Measurements from ENCODE around the gene TTC31. TPM values are rescaled to one million over a fixed set of nuclear protein-coding genes. Genes with fewer than 3 reads are reported as not detected.
"Not testable (repeated sequence)": the region's sequence is repeated elsewhere in the genome, so short reads cannot be mapped to it uniquely, and the experiment has no call there.

Gene TTC31
- total RNA-seq, 6 donors from 2014 or later: 18.2 to 127 (median 27.3) TPM

DNA sequence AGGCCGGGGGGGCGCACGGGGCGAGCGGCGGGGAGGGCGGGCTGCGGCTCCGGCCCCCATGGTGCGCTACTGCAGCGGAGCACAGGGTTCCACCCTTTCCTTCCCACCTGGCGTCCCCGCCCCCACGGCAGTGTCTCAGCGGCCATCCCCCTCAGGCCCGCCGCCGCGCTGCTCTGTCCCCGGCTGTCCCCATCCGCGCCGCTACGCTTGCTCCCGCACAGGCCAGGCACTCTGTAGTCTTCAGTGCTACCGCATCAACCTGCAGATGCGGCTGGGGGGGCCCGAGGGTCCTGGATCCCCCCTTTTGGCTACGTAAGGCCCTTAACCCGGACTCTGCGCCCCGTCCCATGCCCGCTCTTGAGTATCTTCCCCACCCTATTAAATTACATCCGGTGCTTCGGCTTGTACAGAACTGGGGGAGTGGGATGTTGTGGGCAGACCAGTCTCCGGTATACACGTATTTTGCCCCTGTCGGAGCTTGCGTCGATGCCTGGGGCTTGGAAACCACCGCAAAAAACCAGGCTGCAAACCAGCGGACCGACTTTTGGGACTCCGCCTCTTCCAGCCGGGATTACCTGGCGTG, 25.2 kb upstream of the TTC31 start:
- peak; percentile 43 to 58 for ATAC-seq (ENCODE audit: low FRiP score in 2 of 2)
- Histone ChIP-seq H3K27me3 (no peaks in the 10 kb centered on the region), H3K9me3 (no peaks in the 10 kb centered on the region), H3K4me3 (peak overlapping the region; percentile 66 to 87 (median 76)), H3K4me1 (peaks cover 32 to 50% (median 34%) of the 10 kb centered on the region in 4 donors), H3K27ac (peak overlapping the region; percentile 94 to 99 (median 98)), H3K36me3 (peaks cover 0 to 20% (median 11%) of the 10 kb centered on the region in 4 donors)
- peak in 3 of 4 donors; percentile 71 to 92 (median 92) for TF ChIP-seq POLR2A (IDR thresholded peaks at IDR 0.05)
- TF ChIP-seq, protein P1, sequence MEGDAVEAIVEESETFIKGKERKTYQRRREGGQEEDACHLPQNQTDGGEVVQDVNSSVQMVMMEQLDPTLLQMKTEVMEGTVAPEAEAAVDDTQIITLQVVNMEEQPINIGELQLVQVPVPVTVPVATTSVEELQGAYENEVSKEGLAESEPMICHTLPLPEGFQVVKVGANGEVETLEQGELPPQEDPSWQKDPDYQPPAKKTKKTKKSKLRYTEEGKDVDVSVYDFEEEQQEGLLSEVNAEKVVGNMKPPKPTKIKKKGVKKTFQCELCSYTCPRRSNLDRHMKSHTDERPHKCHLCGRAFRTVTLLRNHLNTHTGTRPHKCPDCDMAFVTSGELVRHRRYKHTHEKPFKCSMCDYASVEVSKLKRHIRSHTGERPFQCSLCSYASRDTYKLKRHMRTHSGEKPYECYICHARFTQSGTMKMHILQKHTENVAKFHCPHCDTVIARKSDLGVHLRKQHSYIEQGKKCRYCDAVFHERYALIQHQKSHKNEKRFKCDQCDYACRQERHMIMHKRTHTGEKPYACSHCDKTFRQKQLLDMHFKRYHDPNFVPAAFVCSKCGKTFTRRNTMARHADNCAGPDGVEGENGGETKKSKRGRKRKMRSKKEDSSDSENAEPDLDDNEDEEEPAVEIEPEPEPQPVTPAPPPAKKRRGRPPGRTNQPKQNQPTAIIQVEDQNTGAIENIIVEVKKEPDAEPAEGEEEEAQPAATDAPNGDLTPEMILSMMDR (IDR thresholded peaks at IDR 0.05): peak in 1 of 6 experiments; percentile 10
- TF ChIP-seq POLR2AphosphoS5 (IDR thresholded peaks at IDR 0.05): peak; percentile 81 to 89
- no peak for TF ChIP-seq EP300 (IDR thresholded peaks at IDR 0.05)
- 0 to 1% methylated on average over 16 to 32 of the region's 46 CpGs for WGBS, 2 donors
- peak; percentile 77 to 93 for DNase-seq

GRCh38 chr2:74458132-74458937, 24.5 kb upstream of the TTC31 start, which contains the start of gene WBP1:
TSS of gene WBP1 (plus strand) at chr2:74458438. CDS start at chr2:74458603, 165 bp downstream.
- Histone ChIP-seq H3K27ac (peak within 1 kb of the TSS; percentile 94 to 99 (median 98)), H3K27me3 (no peaks in the 10 kb centered on the region), H3K36me3 (peaks cover 0 to 26% (median 12%) of the 10 kb centered on the region in 4 donors), H3K4me1 (peaks cover 32 to 50% (median 34%) of the 10 kb centered on the region in 4 donors), H3K4me3 (peak within 1 kb of the TSS; percentile 66 to 91 (median 80)), H3K9me3 (no peaks in the 10 kb centered on the region)
- TF ChIP-seq, protein P1 (IDR thresholded peaks at IDR 0.05): no peak
- no peak for TF ChIP-seq EP300 (IDR thresholded peaks at IDR 0.05)
- TF ChIP-seq POLR2A (IDR thresholded peaks at IDR 0.05): peak in 3 of 4 donors; percentile 8 to 71 (median 14)
- peak; percentile 7 to 75 for TF ChIP-seq POLR2AphosphoS5 (IDR thresholded peaks at IDR 0.05)
- 1 to 2% methylated on average over 26 to 30 of the region's 38 CpGs for WGBS, 2 donors
- DNase-seq (peak; percentile 91 to 100), ATAC-seq (ENCODE audit: low FRiP score in 2 of 2) (peak; percentile 95 to 98)

GRCh38 chr2:74458938-74459363, 23.9 kb upstream of the TTC31 start:
- 0 to 8% methylated on average over 5 to 10 of the region's 10 CpGs for WGBS, 2 donors
- ATAC-seq (ENCODE audit: low FRiP score in 2 of 2) (no peak), DNase-seq (no peak)
- Histone ChIP-seq H3K4me3 (peak overlapping the region; percentile 66 to 91 (median 80)), H3K36me3 (peaks cover 0 to 26% (median 12%) of the 10 kb centered on the region in 4 donors), H3K27me3 (no peaks in the 10 kb centered on the region), H3K27ac (peak overlapping the region; percentile 64 to 99 (median 88)), H3K4me1 (peaks cover 35 to 53% (median 38%) of the 10 kb centered on the region in 4 donors), H3K9me3 (no peaks in the 10 kb centered on the region)
- TF ChIP-seq EP300 (IDR thresholded peaks at IDR 0.05) (no peak), POLR2A (IDR thresholded peaks at IDR 0.05) (no peak), POLR2AphosphoS5 (IDR thresholded peaks at IDR 0.05) (no peak)
- TF ChIP-seq, protein P1 (IDR thresholded peaks at IDR 0.05): no peak

GRCh38 chr2:74459503-74460118, 23.3 kb upstream of the TTC31 start:
- ATAC-seq (ENCODE audit: low FRiP score in 2 of 2); DNase-seq; H3K27me3 ChIP-seq; H3K9me3 ChIP-seq: not testable (repeated sequence)
- WGBS, 2 donors: 81 to 91% methylated on average over 11 to 13 of the region's 13 CpGs
- H3K4me1 ChIP-seq: peaks cover 38 to 55% (median 41%) of the 10 kb centered on the region in 4 donors
- peaks cover 0 to 26% (median 12%) of the 10 kb centered on the region in 4 donors for H3K36me3 ChIP-seq
- H3K27ac ChIP-seq: peak overlapping the region in 1 of 4 donors; percentile 99
- peak overlapping the region in 3 of 4 donors; percentile 66 to 87 (median 72) for H3K4me3 ChIP-seq

GRCh38 chr2:74460187-74460586, 22.7 kb upstream of the TTC31 start:
- H3K9me3 ChIP-seq; H3K27me3 ChIP-seq; ATAC-seq (ENCODE audit: low FRiP score in 2 of 2); DNase-seq; H3K27ac ChIP-seq; H3K4me3 ChIP-seq: not testable (repeated sequence)
- Histone ChIP-seq H3K4me1 (peaks cover 38 to 55% (median 41%) of the 10 kb centered on the region in 4 donors), H3K36me3 (peaks cover 0 to 26% (median 12%) of the 10 kb centered on the region in 4 donors)
- WGBS, 2 donors: 86 to 91% methylated on average over 8 to 10 of the region's 10 CpGs
